GM08714 (cell line): ENCODE data around the gene UBE2R2.

ENCODE experiments used
- H3K4me3 ChIP-seq: fragments of 200-500 bp; sonication (Bioruptor generic); 2 replicates; pipeline ENCODE4 v1.5.1; 2014; ENCODE audit warnings: mild to moderate bottlenecking, low read length, inconsistent platforms
- ZNF274 ChIP-seq: IDR thresholded peaks from 2 replicates; pipeline ENCODE4 v1.6.1; 2012; ENCODE audit warnings: mild to moderate bottlenecking, low read depth, low read length

Gene UBE2R2

DNA sequence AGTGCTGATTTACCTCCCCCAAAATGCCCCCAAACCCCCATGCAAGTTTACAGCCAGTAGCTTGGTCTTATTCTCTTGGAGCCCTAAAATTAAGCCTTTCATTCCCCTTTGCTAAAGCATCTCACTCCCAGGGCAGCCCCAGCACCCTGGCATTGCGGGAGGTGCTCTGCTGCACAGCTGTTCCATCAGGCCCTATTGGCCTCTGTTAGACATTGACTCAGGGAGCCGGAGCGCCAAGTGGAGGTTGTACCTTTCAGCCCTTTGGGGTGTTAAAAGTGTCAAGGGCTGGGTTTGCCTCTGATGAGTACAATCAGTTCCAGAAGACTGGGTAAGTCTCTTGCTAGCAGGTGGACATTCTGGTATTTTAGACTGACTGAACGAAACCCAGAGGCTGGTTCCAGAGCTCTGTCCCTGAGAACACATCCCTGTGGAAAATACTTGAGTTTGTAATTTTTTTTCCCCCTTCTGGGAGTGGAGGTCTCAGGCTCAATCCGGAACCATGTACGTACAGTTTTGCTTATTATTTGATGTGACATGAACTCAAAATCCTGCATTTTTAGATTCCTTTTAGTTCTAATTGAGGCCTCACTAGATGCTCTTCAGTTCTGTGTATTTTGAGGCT is 102.4 kb downstream of the UBE2R2 start:
- H3K4me3 ChIP-seq = no peak overlapping the region
- no peak for TF ChIP-seq ZNF274

DNA sequence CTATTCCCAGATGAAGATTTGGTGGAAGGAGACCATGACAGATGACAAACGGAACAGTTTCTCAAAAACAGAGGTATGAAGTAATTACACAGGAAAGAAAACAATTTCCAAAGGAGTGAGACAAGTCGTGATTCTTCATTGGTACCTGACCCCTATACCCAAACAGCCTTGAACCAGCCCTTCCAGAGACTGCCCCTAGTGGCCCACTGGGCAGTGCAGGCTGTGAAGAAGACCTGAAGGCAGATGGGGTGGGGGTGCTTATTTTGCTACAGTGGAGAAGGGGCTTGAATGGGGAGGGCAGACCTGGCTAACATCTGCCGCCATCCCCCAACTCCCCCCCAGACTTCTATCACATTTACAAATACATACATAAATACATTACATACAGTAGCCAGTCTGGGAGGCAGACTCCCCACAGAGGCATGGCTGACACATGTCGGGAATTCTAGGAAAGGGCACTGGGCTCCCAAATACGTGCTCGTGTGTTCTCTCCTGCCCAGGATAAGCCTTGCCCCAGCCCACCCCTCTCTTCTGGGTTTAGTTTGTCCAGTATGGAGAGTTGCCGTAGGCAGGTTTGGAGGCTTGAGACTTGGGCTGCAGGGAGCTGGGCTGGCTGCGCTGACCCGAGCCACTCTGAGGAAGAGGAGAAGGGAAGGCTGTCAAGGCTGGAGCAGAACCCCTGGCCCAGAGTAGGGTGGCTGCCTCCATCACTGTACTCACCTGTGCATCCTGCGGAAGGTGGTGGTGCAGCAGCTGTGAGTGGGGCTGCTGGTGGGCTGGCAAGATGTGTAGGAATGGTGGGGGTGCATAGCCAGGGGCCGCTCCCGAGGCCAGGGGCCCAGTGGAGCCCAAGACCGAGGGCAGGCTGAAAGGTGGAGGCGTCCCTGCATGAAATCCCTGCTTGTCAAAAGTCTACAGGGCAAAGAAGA is 105.3 kb downstream of the UBE2R2 start:
- TF ChIP-seq ZNF274 = no peak
- no peak overlapping the region for H3K4me3 ChIP-seq

DNA sequence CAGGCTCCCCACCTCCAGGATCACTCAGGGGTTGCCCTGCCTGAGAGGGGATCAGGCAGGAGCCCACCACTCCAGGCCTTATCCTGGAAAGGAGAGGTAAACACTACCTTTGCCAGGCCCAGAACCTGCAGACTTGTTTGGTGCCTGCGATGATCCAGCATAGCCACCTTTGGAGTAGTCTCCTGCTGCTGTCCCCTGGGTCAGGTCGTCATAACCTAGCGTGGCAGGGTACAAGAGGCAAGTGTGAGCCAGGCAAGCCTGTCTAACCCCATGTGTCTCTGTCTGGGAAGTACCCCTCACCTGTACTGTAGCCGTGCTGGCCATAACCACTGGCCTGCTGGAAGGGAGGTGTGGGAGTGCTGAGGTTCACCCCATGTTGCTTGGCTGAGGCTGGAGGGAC is 106.1 kb downstream of the UBE2R2 start:
- TF ChIP-seq ZNF274 = no peak

DNA sequence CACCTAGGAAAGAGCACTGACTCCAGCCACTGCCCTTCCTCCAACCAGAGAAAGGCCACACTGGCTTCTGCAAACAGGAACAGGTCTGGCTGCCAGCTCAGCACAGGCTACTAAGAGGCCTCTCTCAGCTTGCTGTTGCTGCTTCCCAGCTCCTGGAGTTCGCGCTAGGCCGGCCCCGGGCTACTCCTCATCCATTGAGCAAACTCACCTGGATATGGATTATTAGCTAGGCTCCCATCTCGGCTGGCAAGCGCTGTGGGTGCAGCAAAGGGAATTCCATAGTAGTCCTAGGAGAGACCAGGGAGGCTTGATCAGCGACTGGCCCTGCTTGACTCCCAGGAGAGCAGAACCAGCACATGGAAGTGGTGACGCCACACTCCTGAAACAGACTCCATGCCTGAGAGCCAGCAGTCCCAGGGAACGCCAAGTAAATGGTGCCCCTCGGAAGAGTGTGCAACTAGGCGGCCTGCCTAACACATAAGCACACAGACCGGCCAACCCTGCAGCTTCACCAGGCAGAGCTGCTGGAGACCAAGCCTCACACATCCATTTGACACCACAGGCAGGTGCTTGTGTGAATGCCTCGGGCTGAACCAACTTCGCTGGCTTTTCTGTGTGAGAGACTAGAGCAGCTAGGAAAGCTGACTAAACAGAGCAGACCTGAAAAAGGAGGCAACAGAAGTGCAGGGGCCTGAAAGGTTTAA is 107.2 kb downstream of the UBE2R2 start:
- no peak overlapping the region for H3K4me3 ChIP-seq
- no peak for TF ChIP-seq ZNF274

More for the DNA sequence above, 106.1 kb downstream of the UBE2R2 start:
- H3K4me3 ChIP-seq = no peak overlapping the region

DNA sequence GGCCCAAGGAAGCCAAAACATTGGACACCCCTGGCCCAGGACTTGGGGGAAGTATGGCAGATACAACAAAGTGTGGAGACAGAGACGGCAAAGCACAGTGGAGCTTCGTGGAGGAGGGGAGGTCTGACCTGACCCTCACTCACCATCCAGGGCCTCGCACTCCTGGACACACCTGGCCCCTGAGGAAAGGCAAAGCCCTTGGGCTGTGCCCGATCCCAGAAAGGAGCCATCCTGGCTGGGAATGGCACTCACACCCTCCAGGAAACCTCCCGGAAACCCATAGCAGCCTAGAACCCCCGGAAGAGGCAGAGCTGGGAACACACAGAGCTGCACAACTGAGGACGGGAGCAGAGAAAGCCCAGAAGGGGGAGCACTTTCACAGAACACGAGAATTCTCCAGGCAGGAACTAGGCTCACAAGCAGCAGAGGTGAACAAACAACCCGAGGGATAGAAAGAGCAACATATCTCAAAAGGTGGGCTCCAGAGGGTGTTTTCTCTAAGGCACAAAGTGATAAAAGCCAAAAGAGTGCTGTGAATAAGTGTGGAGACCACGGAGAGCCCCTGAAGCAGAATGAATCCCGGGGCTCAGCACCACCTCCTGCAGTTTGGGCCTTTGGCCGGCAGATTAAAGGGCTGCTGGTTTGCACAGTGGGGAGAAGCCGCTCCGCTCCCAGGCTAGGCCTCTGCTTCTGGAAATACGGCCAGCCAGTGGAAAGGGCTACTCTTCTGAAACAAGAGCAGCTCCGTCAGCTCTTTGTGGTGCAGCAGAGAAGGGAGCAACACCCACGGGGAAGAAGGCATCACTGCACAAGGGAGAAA is 108.2 kb downstream of the UBE2R2 start:
- no peak for TF ChIP-seq ZNF274

DNA sequence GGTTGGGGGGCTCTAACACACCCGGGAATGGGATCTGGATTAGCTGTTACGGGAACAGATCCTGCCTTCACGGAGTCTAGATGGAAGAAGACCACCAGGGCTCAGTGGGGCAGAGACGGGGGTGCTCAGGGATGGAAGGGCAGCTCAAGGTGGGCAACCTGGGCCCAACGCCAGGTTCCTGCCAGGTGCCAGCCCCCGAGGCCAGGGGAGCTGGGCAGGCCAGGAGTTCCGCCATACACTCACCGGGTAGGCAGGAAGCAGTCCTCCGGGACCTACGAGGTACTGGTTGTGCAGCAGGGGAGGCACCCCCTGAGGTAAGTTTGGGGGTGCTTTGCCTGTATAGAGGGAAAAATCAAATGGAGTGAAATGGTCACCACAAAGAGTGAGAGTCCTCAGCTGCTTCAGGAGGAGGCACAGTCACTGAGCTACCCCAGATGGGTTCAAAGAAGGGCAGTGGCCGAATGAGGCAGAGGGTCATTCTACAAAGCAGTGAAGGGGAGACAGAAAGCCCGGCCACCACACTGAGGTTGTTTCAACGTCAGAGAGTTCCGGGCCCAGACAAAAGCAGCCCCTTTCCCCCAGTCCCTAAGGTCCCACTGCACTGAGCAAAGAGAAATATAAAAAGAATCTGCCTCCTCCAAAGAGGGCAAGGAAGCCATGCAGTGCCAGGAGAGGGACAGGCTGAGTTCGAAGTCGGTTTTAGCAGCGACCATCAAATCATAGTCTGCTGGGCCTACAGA is 110.0 kb downstream of the UBE2R2 start:
- no peak overlapping the region for H3K4me3 ChIP-seq
- TF ChIP-seq ZNF274 = no peak

More for the DNA sequence above, 108.2 kb downstream of the UBE2R2 start:
- no peak overlapping the region for H3K4me3 ChIP-seq

DNA sequence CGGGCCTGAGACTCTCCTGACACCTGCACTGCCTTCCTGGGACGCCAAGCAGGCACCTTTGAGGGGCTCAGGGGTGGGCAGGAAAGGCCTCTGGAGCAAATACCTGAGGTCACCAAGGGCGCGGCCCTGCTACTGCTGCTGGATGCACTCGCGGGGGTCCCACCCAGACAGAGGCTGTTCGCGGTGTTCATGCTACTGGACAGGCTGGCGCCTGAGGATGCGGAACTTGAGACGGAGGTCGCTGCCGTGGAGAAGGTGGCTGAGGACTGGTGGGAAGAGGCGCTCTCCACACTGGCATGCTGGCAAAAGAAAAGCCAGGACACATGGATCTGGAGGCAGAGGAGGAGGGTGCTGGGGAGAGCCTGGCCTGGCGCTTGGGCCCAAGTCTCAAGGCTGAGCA is 110.7 kb downstream of the UBE2R2 start:
- no peak overlapping the region for H3K4me3 ChIP-seq
- TF ChIP-seq ZNF274 = no peak

DNA sequence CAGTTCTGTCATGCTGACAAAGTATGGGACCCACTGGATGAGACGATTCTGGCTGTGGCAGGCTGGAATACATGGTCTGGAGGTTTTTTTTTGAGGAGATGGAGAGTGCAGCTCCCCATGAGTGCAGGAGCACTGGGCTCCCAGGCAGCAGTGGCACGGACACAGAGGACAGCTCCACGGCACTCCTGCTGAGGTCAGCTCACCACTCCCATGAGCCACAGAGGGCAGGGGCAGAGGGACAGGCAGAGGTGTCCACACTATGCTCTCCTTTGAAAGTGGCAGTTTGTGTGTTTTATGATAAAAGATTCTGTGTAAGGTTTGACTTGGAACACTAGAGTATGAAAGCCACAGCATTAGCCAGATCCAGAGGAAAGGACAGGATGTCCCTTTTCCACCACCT is 114.4 kb downstream of the UBE2R2 start:
- H3K4me3 ChIP-seq = no peak overlapping the region
- no peak for TF ChIP-seq ZNF274

DNA sequence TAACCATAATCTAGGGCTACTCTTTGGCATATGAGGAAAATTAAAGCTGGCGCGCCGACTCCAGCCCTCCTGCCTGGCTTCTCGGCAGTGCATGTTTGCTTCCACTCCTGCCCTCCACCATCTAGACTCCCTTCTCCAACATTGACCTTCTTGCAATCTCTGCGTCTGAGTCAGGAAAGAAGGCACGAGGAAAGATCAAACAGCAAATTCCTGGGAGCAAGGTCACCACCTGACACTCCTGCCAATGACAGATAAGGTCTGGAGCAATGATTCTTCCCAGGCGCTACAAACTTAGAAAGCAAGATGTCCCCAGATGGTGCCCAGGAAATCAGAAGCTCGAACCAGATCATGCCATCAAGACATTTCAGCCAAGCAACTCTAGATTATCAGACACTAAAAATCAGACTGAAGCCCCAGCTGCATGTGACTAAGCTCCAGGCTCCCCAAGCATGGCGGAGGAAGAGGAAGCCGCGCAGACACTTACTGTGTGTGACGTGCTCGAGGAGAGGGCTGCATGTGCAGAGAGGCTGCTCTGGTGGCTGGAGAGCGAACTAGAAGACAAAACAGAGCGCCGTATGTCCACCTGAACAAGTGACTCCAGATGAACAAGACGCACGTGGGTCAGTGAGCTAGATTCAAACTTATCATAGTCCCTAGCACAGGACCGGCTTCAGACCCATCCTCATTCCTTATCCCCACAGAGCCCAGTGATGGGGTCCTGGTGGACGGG is 115.3 kb downstream of the UBE2R2 start:
- H3K4me3 ChIP-seq = no peak overlapping the region
- TF ChIP-seq ZNF274 = no peak

DNA sequence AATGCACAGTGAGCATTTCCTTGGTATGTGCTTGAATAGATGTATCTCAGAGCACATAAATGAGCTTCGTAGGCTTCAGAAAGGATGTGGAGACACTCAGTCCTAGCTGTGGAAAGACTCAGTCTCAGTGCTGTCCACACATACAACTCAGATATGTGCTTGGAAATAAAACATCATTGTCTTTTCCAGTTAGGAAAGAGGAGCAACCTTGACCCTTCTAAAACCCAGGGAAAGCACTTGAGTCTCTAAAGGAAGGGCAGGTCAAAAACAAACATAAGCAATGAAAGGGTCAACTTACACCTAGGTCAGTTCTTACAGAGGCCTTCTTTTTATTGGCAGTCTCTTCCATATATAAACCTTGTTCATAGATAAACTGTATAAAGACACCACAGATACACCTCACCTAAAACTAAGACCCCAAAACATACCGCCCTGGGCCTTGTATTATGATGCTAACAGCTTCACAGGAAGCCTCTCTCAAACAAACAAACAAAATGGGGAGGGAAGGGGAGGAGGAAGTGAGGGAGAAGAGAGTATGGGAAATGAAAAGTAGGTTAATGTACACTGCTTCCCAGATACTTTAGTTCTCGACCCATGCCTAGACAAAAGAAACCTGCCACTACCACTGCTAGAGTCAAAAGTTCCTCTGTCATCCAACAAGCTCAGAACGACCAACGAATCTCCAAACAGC is 117.4 kb downstream of the UBE2R2 start:
- no peak for TF ChIP-seq ZNF274
- no peak overlapping the region for H3K4me3 ChIP-seq

DNA sequence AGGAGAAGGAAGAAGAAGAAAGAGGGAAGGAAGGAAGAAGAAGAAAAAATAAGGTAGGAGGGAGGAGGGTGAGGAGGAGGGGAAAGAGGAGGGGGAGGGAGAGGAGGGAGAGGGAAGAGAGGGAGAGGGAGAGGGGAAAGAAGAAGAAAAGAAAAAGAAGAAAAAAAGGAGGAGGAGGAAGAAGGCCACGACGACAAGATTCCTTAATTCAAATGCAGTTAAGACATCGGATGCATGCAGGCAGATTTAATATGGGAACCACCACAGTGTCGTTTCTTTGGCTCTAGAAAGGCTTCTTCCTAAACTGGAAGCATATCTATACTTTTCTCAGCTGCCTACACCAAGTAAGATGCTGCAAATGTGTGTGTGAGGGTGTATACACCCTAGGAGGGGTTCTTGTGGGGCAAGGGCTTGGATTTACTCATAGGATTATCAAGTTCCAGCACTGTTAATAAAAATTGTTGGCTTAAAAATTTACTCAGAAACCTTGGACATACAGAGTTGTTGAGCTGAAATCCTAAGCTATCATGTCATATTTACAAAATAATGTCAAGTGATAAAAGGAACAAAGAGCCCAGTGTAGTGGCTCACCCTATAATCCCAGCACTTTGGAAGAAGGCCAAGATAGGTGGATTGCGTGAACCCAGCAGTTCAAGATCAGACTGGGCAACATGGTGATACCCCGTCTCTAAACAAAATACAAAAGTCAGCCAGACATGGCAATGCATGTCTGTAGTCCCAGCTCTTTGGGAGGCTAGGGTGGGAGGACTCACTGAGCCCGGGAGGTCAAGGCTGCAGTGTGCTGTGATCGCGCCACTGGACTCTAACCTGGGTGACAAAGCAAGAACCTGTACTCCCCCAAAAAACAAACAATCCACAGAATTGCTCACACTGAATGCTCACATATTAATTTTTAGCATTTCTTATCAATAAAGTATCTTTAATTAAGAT is 123.2 kb downstream of the UBE2R2 start:
- TF ChIP-seq ZNF274 = no peak
- no peak overlapping the region for H3K4me3 ChIP-seq
